ENCODE measurements around the gene TFF3. TPM values are rescaled to one million over a fixed set of nuclear protein-coding genes. Genes with fewer than 3 reads are reported as not detected.

The TFF3 gene
- total and polyA plus RNA-seq, 2 experiments from 2014 or later = 1.2 to 3.3 TPM

DNA sequence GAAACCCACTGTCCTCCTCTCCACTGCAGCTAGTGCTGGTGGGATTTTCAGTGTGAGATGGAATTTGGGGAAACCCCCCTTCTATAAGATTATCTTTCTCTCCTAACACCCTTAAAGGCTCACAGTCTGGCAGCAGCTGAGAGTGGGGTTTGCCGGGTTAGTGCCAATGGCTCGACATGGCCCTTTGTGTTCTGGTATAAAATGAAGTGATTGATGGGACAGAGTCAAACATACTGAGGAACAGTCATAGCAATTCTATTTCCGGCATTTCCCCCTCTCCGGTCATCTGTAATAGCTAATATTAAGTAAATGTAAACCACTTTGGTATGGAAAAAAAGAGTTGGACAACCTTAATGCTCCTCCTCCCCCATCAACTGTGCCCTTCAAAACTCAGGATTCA is 37.6 kb downstream of the TFF3 start:
- TF ChIP-seq ZNF462 (CRISPR knock-in tag; IDR thresholded peaks at IDR 0.05) = no peak
- no peak for TF ChIP-seq EZH2 (IDR thresholded peaks at IDR 0.05; ENCODE audit: low read depth, unreplicated experiment)
- TF ChIP-seq, protein P1, sequence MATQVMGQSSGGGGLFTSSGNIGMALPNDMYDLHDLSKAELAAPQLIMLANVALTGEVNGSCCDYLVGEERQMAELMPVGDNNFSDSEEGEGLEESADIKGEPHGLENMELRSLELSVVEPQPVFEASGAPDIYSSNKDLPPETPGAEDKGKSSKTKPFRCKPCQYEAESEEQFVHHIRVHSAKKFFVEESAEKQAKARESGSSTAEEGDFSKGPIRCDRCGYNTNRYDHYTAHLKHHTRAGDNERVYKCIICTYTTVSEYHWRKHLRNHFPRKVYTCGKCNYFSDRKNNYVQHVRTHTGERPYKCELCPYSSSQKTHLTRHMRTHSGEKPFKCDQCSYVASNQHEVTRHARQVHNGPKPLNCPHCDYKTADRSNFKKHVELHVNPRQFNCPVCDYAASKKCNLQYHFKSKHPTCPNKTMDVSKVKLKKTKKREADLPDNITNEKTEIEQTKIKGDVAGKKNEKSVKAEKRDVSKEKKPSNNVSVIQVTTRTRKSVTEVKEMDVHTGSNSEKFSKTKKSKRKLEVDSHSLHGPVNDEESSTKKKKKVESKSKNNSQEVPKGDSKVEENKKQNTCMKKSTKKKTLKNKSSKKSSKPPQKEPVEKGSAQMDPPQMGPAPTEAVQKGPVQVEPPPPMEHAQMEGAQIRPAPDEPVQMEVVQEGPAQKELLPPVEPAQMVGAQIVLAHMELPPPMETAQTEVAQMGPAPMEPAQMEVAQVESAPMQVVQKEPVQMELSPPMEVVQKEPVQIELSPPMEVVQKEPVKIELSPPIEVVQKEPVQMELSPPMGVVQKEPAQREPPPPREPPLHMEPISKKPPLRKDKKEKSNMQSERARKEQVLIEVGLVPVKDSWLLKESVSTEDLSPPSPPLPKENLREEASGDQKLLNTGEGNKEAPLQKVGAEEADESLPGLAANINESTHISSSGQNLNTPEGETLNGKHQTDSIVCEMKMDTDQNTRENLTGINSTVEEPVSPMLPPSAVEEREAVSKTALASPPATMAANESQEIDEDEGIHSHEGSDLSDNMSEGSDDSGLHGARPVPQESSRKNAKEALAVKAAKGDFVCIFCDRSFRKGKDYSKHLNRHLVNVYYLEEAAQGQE (IDR thresholded peaks at IDR 0.05; ENCODE audit: unreplicated experiment) = no peak
- no peak for TF ChIP-seq EZH2phosphoT487 (IDR thresholded peaks at IDR 0.05; ENCODE audit: unreplicated experiment)
- TF ChIP-seq STAT1 (IDR thresholded peaks at IDR 0.05; ENCODE audit: unreplicated experiment) = no peak
- TF ChIP-seq POLR2AphosphoS5 (IDR thresholded peaks at IDR 0.05; ENCODE audit: low read depth) = no peak
- TF ChIP-seq JUNB (IDR thresholded peaks at IDR 0.05; ENCODE audit: unreplicated experiment) = no peak
- no peak for TF ChIP-seq NANOG (IDR thresholded peaks at IDR 0.05; ENCODE audit: borderline replicate concordance)
- TF ChIP-seq CREB1 (CRISPR knock-in tag; IDR thresholded peaks at IDR 0.05; ENCODE audit: low read depth) = no peak
- TF ChIP-seq ZNF114 (CRISPR knock-in tag; IDR thresholded peaks at IDR 0.05) = no peak
- TF ChIP-seq ETS1 (IDR thresholded peaks at IDR 0.05) = no peak
- TF ChIP-seq ZNF331 (CRISPR knock-in tag; IDR thresholded peaks at IDR 0.05; ENCODE audit: low read depth) = no peak
- no peak for TF ChIP-seq CTCF (conservative IDR thresholded peaks at IDR 0.05; ENCODE audit: low read depth in 2 of 2)
- no peaks in the 10 kb centered on the region for H3K79me2 ChIP-seq (replicated peaks; ENCODE audit: insufficient read depth)
- DNase-seq (ENCODE audit: low spot score) (no peak), ATAC-seq (no peak)
- peaks cover 12% of the 10 kb centered on the region for H3K27me3 Mint-ChIP-seq (ENCODE audit: insufficient read depth, low read depth, poor library complexity)
- H3K4me3 ChIP-seq = no peak overlapping the region
- no peaks in the 10 kb centered on the region for H3K4me1 ChIP-seq (ENCODE audit: insufficient read depth)
- H3K27me3 ChIP-seq (ENCODE audit: insufficient read depth) = no peaks in the 10 kb centered on the region
- no peaks in the 10 kb centered on the region for H4K20me1 ChIP-seq (replicated peaks; ENCODE audit: insufficient read depth)
- H3K9me2 ChIP-seq (ENCODE audit: insufficient read depth) = no peaks in the 10 kb centered on the region
- H3K9me3 Mint-ChIP-seq = no peaks in the 10 kb centered on the region
- no peaks in the 10 kb centered on the region for H3K36me3 Mint-ChIP-seq (ENCODE audit: low read depth)
- H3K27ac ChIP-seq (ENCODE audit: low read depth) = no peak overlapping the region
- H3K4me2 ChIP-seq = no peak overlapping the region
- no peak overlapping the region for H3K4me3 Mint-ChIP-seq
- no peaks in the 10 kb centered on the region for H3K36me3 ChIP-seq (ENCODE audit: insufficient read depth)
- no peaks in the 10 kb centered on the region for H3F3A ChIP-seq (replicated peaks; ENCODE audit: low read depth)
- no peak overlapping the region for H2AFZ ChIP-seq
- no peaks in the 10 kb centered on the region; the same call in 2 of the 3 replicates for H3K4me1 Mint-ChIP-seq
- no peak overlapping the region for H3K27ac Mint-ChIP-seq

All from GM23338 (cell line).